Renal cortex interstitium (tissue), 15 donors: ENCODE results near the gene CNTN4. TPM values are rescaled to one million over a fixed set of nuclear protein-coding genes. Genes with fewer than 3 reads are reported as not detected.
"Not testable (repeated sequence)": the region's sequence is repeated elsewhere in the genome, so short reads cannot be mapped to it uniquely, and the experiment has no call there.

Experiments used
- DNase-seq, 11 donors: peaks; one replicate each; pipeline ENCODE4 v3.0.0-alpha.2; 2013; ENCODE audit warnings: low read depth in 9 of 11, low spot score in 4 of 11; ENCODE audit errors: extremely low read depth in 1 of 11
- long read RNA-seq, 16 experiments: transcript quantifications; one replicate each; lab custom pipeline, GENCODE V29; 2026
- polyA plus RNA-seq, 3 donors: library from polyadenylated mRNA; unstranded; fragments of 120-200 nt; gene quantifications; one replicate each; pipeline ENCODE4 v1.2.1, GENCODE V29; 2013; ENCODE audit not compliant: insufficient read length in 3 of 3

Gene CNTN4
- polyA plus RNA-seq, result 10 to 100 TPM; 27.6 to 36.4 (median 33.2) TPM
- long read RNA-seq, donor 1, partial matches to known transcripts, result 0 of 2 reads
- long read RNA-seq, donor 1, other reads (novel, unspliced or antisense), result 0 of 2 reads
- long read RNA-seq, donor 2, full-length matches to known transcripts, result 4 of 4 reads
- long read RNA-seq, donor 2, partial matches to known transcripts, result 0 of 4 reads
- long read RNA-seq, donor 2, other reads (novel, unspliced or antisense), result 0 of 4 reads
- long read RNA-seq, donor 3, full-length matches to known transcripts, result 4 of 4 reads
- long read RNA-seq, donor 3, partial matches to known transcripts, result 0 of 4 reads
- long read RNA-seq, donor 3, other reads (novel, unspliced or antisense), result 0 of 4 reads
- long read RNA-seq, donor 4, full-length matches to known transcripts, result 4 of 4 reads
- long read RNA-seq, donor 4, partial matches to known transcripts, result 0 of 4 reads
- long read RNA-seq, donor 4, other reads (novel, unspliced or antisense), result 0 of 4 reads
- long read RNA-seq, donor 5, result 0 reads
- long read RNA-seq, donor 6, full-length matches to known transcripts, result 4 of 4 reads
- long read RNA-seq, donor 6, partial matches to known transcripts, result 0 of 4 reads
- long read RNA-seq, donor 6, other reads (novel, unspliced or antisense), result 0 of 4 reads
- long read RNA-seq, donor 7, full-length matches to known transcripts, result 1 of 1 reads
- long read RNA-seq, donor 7, partial matches to known transcripts, result 0 of 1 reads
- long read RNA-seq, donor 7, other reads (novel, unspliced or antisense), result 0 of 1 reads
- long read RNA-seq, donor 8, full-length matches to known transcripts, result 3 of 3 reads
- long read RNA-seq, donor 8, partial matches to known transcripts, result 0 of 3 reads
- long read RNA-seq, donor 8, other reads (novel, unspliced or antisense), result 0 of 3 reads
- long read RNA-seq, donor 9, partial matches to known transcripts, result 0 of 4 reads
- long read RNA-seq, donor 9, other reads (novel, unspliced or antisense), result 0 of 4 reads
- long read RNA-seq, donor 10, full-length matches to known transcripts, result 4 of 4 reads
- long read RNA-seq, donor 10, partial matches to known transcripts, result 0 of 4 reads
- long read RNA-seq, donor 10, other reads (novel, unspliced or antisense), result 0 of 4 reads
- long read RNA-seq, donor 11, full-length matches to known transcripts, result 5 of 5 reads
- long read RNA-seq, donor 11, partial matches to known transcripts, result 0 of 5 reads
- long read RNA-seq, donor 11, other reads (novel, unspliced or antisense), result 0 of 5 reads
- long read RNA-seq, donor 12, result 0 reads
- long read RNA-seq, donor 13, full-length matches to known transcripts, result 3 of 3 reads
- long read RNA-seq, donor 13, partial matches to known transcripts, result 0 of 3 reads
- long read RNA-seq, donor 13, other reads (novel, unspliced or antisense), result 0 of 3 reads
- long read RNA-seq, donor 14, full-length matches to known transcripts, result 1 of 1 reads
- long read RNA-seq, donor 14, partial matches to known transcripts, result 0 of 1 reads
- long read RNA-seq, donor 14, other reads (novel, unspliced or antisense), result 0 of 1 reads
- long read RNA-seq, donor 15, partial matches to known transcripts, result 0 of 2 reads
- long read RNA-seq, donor 15, other reads (novel, unspliced or antisense), result 0 of 2 reads
- long read RNA-seq, donor 16, full-length matches to known transcripts, result 13 of 18 reads
- long read RNA-seq, donor 16, partial matches to known transcripts, result 5 of 18 reads
- long read RNA-seq, donor 16, other reads (novel, unspliced or antisense), result 0 of 18 reads

DNA sequence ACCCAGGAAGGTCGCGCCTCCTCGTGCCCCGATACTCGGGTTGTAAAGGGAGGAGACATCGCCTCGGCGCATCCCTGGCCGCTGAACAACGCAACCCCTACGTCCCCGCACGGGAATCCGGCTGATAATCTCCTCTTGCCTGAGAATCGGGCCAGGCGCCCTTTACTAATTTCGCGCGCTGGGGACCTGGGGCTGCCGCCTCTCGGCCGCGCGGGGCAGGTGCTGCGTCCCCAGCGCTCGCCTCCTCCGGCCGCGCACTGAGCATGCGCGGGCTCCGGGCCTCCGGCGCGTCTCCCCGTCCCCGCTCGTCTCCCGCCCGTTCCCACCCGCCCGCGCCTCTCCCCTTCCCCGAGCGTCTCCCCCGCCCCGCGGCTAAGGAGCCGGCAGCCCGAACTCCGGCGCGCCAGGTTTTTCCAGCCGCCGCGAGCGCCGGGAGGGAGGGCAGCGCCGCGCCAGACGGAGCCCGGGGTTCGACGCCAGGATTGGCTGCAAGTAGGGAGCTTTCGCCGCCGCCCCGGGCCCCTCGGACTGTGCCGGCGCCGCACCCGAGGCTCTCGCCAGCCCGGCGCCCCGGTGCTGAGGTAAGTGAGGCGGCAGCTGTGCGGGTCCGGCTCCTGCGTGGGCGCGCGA, at the start of gene CNTN4:
CNTN4 (plus strand) TSS at position 469 of the 630 bp plus-strand sequence.
- peak; percentile 77 to 93 (median 88) for DNase-seq

DNA sequence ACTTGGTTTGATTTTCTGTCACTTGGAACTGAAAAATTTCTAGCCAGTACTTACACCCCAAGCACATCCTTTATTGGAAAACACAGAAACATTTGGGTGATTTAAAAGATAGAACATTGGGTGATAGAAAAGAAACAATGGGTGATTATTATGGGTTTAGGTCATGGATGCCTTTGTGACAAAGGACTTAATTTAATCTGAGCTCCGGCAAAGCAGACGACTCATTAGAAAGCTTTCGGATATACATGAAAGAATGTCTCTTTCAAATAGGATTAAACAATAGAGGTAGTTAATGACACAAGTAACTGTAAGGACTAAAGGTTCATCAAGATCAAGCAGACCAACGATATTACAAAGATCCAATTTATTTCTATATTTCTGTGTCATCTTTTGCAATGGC, 37.3 kb upstream of the CNTN4 start:
- no peak for DNase-seq

DNA sequence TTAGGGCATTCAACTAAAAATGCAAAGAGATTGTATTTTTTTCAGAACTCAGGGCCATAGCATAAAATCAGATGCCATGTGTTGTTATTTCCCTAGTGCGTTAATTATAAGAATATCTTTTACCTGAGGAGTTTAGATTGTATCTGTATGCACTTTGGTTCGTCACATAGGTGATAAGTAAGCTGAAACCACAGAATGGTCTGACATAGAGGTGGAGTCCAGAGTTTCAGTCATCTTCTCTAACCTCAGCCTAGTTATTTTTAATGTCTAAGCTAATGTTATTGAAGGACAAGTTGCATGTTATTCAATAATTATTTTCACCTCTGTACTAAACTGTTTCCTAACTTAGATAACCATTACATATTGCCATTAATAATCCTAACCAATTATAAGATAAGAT, 27.1 kb upstream of the CNTN4 start:
- no peak for DNase-seq

DNA sequence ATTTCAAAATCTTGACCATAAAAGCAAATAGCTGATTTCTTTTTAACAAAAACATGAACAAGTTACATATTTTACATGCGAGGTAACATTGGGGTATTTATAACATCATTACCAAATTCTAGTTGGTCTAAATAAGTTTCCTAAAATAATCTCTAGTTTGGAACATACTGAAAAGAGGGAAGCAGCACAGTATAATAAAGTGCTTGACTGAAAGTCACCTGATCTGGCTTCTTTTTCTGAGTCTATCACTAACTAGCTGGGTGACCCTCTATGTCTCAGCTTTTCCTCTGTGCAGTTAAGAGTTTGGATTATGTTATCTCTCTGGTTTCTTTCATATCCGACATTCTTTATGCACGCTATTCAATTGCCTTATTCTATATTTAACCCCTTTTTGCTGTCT, 19.8 kb upstream of the CNTN4 start:
- no peak for DNase-seq

DNA sequence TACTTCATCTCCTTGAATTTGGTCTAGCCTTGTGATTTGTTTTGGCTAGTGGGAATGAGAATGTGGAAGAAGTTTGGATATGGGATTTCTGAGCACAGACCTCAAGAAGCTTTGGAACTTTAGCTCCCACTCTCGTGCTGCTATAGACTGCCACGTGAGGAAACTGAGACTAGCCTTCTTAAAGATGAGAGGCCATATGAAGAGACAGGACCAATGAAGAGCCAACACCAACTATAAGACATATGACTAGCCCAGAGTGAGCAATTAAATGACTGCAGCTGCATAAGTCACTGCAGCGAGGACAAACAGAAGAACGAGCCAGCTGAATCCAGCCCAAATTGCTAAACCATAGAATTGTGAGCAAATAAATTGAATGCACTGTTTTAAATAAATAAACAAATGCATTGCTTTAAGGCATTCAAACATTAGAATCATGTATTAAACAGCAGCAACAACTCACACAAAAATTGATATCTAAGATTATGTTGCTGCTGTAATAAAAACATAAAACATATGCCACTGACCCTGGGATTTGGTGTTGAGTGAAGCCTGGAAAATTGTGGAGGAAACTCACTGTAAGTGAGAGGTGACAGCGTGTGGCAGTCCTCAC, 15.7 kb upstream of the CNTN4 start:
- no peak for DNase-seq

DNA sequence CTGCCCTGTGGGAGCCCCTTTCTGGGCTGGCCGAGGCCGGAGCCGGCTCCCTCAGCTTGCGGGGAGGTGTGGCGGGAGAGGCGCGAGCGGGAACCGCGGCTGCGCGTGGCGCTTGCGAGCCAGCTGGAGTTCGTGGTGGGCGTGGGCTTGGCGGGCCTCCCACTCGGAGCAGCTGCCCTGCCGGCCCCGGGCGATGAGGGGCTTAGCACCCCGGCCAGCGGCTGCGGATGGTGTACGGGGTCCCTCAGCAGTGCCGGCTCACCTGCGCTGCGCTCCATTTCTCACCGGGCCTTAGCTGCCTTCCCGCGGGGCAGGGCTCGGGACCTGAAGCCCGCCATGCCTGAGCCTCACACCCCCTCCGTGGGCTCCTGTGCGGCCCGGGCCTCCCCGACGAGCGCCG, 15.1 kb upstream of the CNTN4 start:
- not testable (repeated sequence) for DNase-seq

DNA sequence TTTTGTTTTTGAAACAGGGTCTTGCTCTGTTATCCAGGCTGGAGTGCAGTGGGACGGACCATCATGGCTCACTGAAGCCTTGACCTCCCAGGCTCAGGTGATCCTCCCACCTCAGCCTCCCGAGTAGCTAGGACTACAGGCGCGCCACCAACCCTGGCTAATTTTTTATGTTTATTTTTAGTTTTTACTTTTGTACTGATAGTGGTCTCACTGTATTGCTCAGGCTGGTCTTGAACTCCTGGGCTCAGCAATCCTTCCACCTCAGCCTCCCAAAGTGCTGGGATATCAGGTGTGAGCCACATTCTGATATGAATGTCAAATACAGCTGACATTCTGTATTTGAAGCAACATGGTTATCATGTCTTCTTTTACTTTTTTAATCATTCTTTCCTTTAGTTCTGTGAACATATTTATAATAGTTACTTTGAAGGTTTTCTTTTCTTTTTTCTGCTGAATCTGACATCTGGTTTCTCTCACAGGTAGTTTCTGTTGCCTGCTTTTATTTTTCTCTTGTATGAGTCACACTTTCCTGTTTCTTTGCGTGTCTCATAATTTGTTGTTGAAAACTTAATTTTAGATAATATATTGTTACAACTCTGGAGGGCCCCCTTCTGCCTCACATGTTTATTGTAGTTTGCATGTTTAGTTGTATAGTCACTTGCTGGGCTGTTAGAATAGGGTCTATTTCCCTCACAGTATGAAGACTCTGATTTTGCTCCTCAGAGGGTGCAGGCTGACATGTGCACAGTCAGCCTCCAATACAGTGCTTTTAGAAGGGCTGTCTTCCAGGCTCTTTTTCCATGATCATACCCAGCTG, 8.4 kb upstream of the CNTN4 start:
- DNase-seq, result no peak

DNA sequence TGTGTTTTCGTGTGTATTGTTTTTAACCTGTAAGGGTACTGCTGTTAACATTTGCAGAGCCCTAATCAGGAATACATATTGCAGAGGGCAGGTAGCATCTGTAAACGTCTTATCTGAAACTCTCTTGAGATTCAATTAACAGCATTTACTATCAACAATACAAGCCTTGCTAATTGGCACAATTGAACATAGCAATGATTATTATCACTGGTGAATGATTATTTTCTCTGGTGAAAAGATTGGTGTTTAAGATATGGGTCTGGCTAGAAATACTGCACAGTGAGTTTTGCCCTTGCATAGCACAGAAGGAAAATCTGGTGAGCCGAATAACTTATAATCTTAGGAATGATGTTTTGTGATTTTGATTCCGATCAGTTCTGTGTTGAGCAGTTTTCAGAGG, 5.9 kb upstream of the CNTN4 start:
- no peak for DNase-seq

DNA sequence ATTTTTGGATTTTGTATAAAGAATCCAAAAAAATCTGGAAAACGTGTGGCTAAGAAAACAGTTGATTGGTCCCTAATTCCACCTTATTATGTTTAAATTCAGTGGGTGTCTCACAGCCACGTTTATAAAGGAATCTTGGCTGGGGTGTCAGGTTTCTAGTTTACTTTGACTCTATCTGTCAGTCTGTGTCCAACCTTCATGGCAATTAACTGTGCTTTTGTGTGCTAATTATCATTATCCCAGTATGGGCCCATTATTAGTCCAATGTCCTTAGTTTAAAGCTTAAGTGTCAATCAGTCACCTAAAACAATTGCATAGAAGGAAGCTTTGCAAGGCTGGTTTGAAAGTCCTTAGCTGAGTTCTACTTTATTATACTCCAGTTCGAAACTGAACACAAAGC, 3.7 kb upstream of the CNTN4 start:
- DNase-seq, result no peak

DNA sequence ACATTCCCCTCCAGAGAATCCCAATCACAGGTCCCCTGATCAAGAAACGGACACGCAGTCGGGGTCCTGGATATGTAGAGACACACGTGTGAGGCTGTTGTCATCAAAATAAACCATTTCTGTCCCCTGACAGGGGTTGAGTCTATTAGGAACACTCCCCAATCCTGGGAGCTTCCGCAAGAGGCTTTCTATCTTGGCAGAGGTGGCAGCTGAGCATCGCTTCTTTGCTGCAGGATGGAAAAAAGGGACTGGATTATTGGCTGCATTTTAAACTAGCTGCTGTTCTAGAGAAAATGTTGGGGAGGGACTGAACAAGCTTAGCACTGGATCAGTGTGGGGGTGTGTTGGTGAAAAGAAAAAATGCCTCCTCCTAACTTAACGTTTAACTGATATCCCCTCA, 2.5 kb upstream of the CNTN4 start:
- DNase-seq, result peak in 1 of 11 donors; percentile 1

DNA sequence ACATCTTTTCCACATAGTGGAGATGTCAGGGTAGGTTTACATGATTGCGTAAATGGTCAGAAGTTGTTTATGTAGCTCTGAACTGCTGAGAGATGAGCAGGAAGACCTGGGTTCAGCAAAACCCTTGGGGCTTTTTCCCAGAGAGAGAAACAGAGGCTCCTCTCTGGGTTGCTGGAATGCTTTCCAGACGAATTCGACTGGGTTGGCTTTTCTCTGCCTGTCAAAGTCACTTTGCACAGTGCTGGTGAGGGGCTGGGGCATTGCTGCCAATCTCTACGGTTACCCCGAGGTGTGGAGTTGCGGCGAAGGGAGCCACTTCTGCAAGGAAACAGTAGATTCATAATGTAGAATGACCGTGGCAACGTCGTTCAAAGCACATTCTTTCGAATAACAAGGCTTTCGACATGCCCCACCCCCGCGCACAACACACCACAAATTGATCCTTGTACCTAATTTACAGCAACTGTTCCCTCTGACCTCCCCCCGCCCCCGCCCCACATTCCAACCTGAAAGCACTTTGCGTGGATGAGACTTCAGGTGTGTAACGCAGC, 950 bp upstream of the CNTN4 start:
- peak in 1 of 11 donors; percentile 0 for DNase-seq

DNA sequence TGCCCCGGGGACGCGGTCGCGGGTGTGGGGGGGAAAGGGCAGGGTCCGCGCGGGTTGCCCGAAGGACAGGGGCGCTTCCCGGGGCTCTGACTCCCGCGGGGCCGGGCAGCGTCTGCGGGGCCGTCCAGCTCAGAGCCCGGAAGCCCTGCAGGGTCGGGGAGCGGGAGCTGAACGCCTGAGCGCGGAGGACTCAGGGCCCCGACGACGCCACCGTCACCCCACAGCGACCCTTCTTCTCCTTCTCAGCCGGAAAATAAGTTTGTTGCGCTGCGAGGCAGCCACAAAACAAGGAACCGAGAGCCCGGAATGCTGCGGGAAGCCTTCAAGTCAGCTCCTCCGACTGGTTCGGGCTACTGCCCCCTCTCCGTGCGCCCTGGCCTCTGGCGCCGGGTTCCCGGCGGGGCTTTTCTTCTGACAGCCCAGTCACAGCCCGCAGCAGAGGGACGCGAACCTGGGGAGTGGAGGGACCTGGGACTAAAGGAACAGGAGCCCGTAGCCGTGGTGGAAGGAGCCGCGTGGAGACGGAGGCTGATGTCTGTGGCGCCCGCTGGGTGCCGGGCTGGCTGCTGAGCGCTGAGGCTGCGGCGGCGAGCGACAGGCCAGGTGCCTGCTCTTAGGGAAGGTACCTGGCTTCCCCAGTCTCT, 484 bp downstream of the CNTN4 start:
- DNase-seq, result peak in 8 of 11 donors; percentile 49 to 61 (median 56)

DNA sequence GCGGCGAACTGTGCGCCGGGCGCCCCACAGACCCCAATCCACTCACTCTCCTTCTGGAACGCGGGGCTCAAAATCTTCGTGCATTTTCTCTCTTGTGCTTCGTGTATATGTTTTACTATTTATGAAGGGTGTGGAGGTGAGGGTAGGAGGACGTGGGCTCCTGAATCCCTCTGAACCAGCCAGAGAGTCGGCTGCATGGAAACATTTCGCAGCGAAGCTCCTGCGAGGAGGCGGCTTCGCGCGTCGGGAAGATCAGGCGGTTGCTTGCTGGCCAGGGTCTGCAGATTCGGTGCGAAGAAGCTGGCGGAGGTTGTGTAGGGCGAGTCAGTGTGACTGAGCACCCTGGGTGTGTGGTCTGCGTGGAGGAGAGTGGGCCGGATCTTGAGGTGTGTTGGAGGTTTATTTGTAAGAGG, 1.1 kb downstream of the CNTN4 start:
- peak in 3 of 11 donors; percentile 9 to 38 (median 19) for DNase-seq

DNA sequence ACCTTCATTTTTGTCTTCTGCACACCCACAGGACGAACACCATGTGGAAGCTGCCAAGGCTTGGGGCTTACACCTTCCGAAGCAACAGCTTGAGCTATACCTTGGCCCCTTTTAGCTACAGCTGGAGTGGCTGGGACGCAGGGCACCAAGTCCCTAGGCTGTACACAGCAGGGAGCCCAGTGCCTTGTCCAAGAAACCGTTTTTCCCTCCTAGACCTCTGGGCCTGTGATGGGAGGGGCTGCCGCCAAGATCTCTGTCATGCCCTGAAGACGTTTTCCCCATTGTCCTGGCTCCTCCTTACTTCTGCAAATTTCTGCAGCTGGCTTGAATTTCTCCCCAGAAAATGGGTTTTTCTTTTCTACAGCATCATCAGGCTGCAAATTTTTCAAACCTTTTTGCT, 7.8 kb downstream of the CNTN4 start:
- no peak for DNase-seq

DNA sequence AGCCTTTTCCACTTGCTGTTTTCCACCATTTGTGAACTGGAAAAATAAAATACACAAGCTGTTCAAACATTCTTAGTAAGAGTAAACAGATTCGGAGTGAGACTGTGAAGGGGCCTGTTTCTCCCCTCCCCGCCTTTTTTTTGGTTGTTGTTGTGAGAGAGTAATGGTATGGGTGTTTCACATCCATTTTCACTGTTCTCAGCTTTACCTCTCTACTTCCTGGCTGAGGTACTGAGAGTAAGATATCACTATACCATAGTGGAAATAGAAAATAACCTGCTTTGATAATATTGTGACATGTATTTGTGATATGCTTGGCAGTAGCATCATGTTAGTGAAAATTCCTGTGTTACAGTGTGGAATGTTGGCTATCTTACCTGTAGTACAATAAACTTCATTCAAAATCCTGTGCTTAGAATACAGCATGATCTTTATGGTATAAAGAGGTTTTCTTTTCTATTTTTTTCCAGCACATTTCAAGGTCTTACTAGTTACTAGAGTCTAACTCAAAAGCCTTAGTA, 12.0 kb downstream of the CNTN4 start:
- no peak for DNase-seq
